SKM-1 (cell line): ENCODE data around the gene GJC3.
"Not testable (repeated sequence)": the region's sequence is repeated elsewhere in the genome, so short reads cannot be mapped to it uniquely, and the experiment has no call there.

Experiments used
- DNase-seq: peaks from one replicate; lab custom pipeline; 2025; ENCODE audit not compliant: unreplicated experiment; lab: John Stamatoyannopoulos, UW

Gene GJC3, protein sequence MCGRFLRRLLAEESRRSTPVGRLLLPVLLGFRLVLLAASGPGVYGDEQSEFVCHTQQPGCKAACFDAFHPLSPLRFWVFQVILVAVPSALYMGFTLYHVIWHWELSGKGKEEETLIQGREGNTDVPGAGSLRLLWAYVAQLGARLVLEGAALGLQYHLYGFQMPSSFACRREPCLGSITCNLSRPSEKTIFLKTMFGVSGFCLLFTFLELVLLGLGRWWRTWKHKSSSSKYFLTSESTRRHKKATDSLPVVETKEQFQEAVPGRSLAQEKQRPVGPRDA

DNA sequence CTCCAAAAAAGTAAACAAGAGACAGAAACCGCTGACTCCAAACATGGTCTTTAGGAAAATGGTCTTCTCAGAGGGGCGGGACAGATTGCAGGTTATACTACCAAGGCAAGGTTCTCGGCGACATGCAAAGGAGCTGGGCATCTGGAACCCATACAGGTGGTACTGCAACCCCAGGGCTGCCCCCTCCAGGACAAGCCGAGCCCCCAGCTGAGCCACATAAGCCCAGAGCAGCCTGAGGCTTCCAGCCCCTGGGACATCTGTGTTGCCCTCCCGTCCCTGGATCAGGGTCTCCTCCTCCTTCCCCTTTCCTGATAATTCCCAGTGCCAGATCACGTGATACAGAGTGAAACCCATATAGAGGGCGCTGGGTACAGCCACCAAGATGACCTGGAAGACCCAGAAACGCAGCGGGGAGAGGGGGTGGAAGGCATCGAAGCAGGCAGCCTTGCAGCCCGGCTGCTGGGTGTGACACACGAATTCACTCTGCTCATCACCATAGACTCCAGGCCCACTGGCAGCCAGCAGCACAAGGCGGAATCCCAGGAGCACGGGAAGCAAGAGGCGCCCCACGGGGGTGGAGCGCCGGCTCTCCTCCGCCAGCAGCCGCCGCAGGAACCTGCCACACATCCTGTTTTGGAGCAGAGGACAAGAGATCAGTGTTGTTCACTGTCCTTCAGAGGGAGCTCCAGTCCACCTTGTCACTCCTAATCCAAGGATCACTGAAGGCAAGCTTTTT is at the start of gene GJC3:
TSS of gene GJC3 (minus strand) at position 627 of the 736 bp plus-strand sequence. CDS start at position 627, 0 bp downstream.
- DNase-seq: no peak

DNA sequence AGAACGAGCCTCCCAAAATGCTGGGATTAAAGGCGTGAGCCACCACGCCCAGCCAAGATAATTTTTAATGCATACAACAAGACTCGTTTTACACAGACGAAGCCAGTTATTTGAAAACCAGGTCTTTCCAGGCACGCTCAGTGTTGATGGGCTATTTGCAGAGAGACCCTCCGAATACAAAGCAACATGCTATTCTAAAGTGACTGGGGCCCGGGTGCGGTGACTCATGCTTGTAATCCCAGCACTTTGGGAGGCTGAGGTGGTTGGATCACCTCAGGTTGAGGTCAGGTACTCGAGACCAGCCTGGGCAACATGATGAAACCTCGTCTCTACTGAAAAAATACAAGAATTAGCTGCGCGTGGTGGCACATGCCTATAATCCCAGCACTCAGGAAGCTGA is 47.2 kb upstream of the GJC3 start:
- DNase-seq: no peak

GRCh38 chr7:99975782-99976521 is 46.5 kb upstream of the GJC3 start, which contains the start of gene AZGP1:
TSS of gene AZGP1 (minus strand) at chr7:99976031. CDS start at chr7:99976020, 11 bp downstream.
- DNase-seq: no peak

DNA sequence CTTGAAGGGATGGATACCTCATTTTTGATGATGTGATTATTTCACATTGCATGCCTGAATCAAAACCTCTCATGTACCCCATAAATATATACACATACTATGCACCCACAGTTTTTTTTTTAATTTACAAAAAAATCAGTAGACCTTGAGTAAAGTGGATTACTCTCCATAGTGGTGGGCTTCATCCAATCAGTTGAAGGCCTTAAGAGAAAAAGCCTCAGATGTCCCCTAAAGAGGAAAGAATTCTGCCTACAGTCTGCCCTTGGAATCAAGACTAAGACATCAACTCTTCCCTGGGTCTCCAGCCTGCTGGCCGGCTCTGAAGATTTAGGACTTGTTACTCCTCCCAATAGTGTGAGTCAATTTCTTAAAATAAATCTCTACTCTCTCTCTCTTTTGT is 45.3 kb upstream of the GJC3 start:
- no peak for DNase-seq

- DNase-seq: not testable (repeated sequence)
Measured at GRCh38 chr7:99973817-99974216, 44.4 kb upstream of the GJC3 start.

DNA sequence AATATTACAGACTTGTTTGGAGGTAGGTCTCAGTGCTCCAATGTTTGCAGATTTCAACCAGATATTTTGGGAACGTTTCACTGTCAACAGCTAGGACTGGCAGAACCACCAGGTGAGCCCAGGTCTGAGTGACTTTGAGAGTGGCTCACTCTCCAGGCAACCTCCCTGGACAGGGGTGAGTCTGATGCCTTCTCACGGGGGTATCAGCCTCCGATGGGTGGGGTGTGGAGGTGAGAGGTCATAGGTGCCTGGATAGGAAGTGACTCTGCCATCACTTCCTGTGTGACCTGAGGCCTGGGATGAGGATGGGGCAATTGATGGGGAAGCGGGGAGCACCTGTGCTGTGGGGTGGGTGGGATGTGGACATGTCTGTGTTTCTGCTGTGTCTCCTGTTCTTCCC is 41.8 kb upstream of the GJC3 start:
- DNase-seq: no peak

GRCh38 chr7:99969813-99970212 is 40.4 kb upstream of the GJC3 start:
- DNase-seq: not testable (repeated sequence)

GRCh38 chr7:99969298-99969697 is 39.9 kb upstream of the GJC3 start:
- no peak for DNase-seq

GRCh38 chr7:99958564-99959227 is 29.3 kb upstream of the GJC3 start:
- DNase-seq: no peak

GRCh38 chr7:99955247-99955646 is 25.8 kb upstream of the GJC3 start:
- DNase-seq: no peak

GRCh38 chr7:99954643-99955042 is 25.2 kb upstream of the GJC3 start:
- not testable (repeated sequence) for DNase-seq

GRCh38 chr7:99953649-99954048 is 24.2 kb upstream of the GJC3 start:
- DNase-seq: peak; percentile 41

GRCh38 chr7:99952649-99953048 is 23.2 kb upstream of the GJC3 start:
- DNase-seq: not testable (repeated sequence)

GRCh38 chr7:99950819-99951218 is 21.4 kb upstream of the GJC3 start:
- not testable (repeated sequence) for DNase-seq

- no peak for DNase-seq
Measured at GRCh38 chr7:99949645-99950228, 20.3 kb upstream of the GJC3 start.

GRCh38 chr7:99947608-99948007 is 18.2 kb upstream of the GJC3 start:
- DNase-seq: no peak

- no peak for DNase-seq
Measured at GRCh38 chr7:99944497-99945070, 15.2 kb upstream of the GJC3 start.

DNA sequence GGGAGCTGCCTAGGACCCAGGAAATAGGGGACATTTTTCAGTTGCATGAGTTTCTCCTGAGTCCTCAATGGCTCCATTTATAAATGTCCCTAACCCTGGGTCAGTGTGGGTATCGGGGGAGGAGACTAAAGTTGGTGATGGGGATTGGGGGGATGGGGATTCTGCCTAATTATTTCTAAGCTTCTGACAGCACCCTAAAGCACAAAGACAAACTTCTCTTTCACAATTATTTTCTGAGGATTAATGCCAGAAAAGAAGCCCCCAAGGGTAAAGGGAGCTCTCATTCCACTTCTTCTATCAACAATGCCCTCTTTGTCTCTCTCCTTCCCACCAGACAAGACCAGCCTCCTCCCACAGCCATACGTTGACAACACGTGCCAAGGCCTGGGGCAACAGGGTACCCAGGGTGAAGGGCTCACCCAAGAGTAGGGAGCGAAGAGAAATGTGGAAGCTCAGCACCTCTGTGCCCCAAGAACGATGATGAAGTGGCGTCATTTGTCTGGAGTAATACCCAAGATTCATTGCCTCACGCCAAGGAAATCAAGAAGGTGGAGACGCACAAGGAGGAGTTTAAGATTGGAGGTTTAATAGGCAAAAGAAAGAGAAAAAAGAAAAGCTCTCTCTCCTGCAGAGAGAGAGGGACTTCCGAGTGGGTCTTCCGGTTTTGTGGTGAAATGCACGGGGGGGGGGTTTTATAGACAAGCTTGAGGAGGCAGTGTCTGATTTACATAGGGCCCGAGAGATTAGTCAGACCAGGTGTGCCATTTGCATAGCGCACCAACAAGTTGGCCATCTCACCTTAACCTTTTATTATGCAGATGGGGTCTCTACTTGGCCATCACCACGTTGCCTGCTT is 14.4 kb upstream of the GJC3 start:
- DNase-seq: no peak

GRCh38 chr7:99938296-99938695 is 8.9 kb upstream of the GJC3 start:
- no peak for DNase-seq
